ENCODE results near the gene SHISAL1.

The SHISAL1 gene

DNA sequence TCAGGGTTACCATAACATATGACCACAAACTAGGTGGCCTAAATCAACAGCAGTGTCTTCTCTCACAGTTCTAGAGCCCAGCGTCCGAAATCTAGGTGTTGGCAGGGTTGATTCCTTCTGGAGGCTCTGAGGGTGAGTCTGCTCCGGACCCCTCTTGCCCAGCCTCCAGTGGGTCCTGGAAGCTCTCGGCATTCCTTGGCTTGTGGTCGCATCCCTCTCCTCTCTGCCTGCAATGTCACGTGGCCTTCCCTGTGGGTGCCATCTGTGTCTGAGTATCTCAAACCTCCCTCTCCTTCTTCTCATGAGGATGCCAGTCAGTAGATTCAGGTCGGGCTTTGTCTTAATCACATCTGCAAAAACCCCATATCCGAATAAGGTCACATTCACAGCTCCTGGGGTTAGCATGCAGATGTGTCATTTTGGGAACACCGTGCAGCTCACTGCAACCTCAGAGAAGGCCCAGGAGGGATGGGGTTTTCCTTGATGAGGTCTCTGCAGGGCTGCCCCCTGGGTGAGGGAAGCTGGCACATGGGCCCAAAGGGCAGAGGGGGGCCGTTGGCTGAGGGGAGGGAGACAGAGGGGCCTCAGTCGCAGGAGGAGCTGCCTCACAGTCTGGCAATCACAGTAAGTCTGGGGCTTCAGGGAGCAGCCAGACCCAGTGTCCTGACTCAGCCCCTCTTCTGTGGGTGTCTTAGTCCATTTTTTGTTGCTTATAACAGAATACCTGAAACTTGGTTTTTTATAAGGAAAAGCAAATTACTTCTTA, 90.9 kb downstream of the SHISAL1 start:
- TF ChIP-seq GATA2 (IDR thresholded peaks at IDR 0.05; ENCODE audit: low read depth, low read length) (no peak), GATA3 (IDR thresholded peaks at IDR 0.05; ENCODE audit: low read depth, low read length) (no peak)

- TF ChIP-seq GATA3 (IDR thresholded peaks at IDR 0.05; ENCODE audit: low read depth, low read length) (no peak), GATA2 (IDR thresholded peaks at IDR 0.05; ENCODE audit: low read depth, low read length) (no peak)
Measured at GRCh38 chr22:44220727-44221680, 91.7 kb downstream of the SHISAL1 start.

DNA sequence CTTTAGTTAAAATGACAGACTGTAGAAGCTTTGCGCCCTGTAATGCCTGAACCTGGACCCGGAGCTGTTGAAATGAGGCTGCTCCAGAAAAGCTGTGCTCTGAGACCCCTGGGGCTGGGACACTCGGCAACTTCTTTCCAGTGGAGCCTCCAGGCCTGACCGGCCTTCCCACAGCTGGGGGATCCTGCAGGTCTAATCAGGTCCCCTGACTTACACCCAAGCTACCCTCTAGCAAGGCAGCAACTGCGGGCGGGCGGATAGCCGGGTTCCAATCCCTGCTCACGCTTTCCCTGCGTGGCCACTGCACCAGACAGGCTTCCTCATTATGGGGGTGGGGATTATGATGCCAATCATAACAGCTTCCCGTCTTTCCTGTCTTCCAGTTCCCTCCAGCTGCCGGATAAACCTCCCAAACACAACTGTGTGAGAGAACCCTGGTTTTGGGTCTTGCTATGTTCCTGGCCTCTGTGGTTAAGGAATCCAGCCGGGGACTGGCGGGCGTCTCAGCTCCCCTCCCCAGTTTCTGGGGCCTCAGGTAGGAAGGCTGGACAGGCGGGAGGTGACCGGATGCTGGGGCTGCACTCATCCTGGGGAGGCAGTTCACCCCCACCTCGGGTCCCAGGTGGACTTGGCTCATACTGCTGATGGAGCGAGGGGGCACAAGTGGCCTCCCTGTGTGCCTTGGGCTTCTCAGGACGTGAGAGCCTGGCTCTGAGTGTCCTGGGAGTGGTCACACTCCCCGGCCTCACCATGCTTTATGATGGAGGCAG, 93.5 kb downstream of the SHISAL1 start:
- TF ChIP-seq GATA3 (IDR thresholded peaks at IDR 0.05; ENCODE audit: low read depth, low read length) = no peak
- TF ChIP-seq GATA2 (IDR thresholded peaks at IDR 0.05; ENCODE audit: low read depth, low read length) = no peak

DNA sequence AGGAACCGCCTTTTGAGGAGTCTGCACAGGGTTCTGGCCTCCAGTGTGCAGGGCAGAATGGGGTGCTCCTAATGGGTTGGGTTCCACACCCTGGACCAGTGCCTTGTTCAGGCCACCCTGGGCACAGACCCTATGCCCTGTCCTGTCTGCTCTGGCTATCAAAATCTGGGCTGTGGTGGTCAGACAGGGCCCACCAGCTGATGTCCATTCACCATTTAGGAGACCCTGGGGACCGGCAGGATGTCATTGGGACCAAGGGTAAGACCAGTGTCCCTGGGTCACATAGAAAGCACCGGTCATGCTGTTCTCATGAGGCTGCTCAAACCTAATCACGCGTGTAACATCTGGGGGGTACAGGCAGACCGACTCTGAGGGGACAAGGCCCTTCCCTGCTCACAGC, 94.7 kb downstream of the SHISAL1 start:
- TF ChIP-seq GATA2 (IDR thresholded peaks at IDR 0.05; ENCODE audit: low read depth, low read length) (no peak), GATA3 (IDR thresholded peaks at IDR 0.05; ENCODE audit: low read depth, low read length) (no peak)

GRCh38 chr22:44217346-44217745, 95.4 kb downstream of the SHISAL1 start:
- TF ChIP-seq GATA3 (IDR thresholded peaks at IDR 0.05; ENCODE audit: low read depth, low read length) = no peak
- no peak for TF ChIP-seq GATA2 (IDR thresholded peaks at IDR 0.05; ENCODE audit: low read depth, low read length)

GRCh38 chr22:44215287-44215686, 97.5 kb downstream of the SHISAL1 start:
- TF ChIP-seq GATA3 (IDR thresholded peaks at IDR 0.05; ENCODE audit: low read depth, low read length) = no peak
- no peak for TF ChIP-seq GATA2 (IDR thresholded peaks at IDR 0.05; ENCODE audit: low read depth, low read length)

DNA sequence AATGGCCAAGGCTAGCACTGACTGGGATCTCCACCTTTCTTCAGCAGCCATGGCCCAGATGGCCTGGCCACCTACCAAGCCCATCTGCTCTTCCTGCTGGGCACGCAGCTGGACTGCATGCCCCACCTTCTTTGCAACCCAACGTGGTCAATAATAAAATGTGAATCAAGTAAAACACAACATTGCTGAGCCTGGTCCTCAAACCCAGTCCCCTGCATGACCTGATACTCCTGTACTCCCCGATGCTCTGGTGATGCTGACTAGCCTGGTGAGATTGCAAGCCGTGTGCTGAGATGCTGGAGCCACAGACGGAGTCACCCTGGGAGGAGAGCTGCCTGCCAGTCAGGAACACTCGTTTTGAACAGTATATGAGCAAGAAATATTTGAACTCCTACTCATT, 98.0 kb downstream of the SHISAL1 start:
- TF ChIP-seq GATA2 (IDR thresholded peaks at IDR 0.05; ENCODE audit: low read depth, low read length) (no peak), GATA3 (IDR thresholded peaks at IDR 0.05; ENCODE audit: low read depth, low read length) (no peak)

DNA sequence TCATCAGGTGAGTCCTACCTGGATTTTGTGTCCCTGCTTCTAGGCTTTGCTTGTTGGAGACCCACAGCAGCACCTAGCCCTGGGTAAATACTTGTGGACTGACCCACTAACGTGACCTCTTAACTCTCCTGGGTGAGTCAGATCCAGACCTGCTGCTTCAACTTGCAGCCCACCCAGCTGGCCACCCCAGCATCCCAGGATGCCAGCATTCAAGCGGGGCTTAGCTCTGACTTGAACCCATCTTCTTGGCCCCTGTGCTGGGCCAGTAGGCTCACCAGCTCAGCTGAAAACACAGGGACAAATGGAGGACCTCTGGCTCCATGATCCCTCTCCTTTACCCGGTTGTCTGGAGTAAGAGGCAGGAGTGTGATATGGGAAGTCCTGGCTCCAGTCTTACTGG, 98.6 kb downstream of the SHISAL1 start:
- TF ChIP-seq GATA3 (IDR thresholded peaks at IDR 0.05; ENCODE audit: low read depth, low read length) (no peak), GATA2 (IDR thresholded peaks at IDR 0.05; ENCODE audit: low read depth, low read length) (no peak)

GRCh38 chr22:44213489-44214043, 99.2 kb downstream of the SHISAL1 start:
- TF ChIP-seq GATA2 (IDR thresholded peaks at IDR 0.05; ENCODE audit: low read depth, low read length) (no peak), GATA3 (IDR thresholded peaks at IDR 0.05; ENCODE audit: low read depth, low read length) (no peak)

- TF ChIP-seq GATA2 (IDR thresholded peaks at IDR 0.05; ENCODE audit: low read depth, low read length) (no peak), GATA3 (IDR thresholded peaks at IDR 0.05; ENCODE audit: low read depth, low read length) (no peak)
Measured at GRCh38 chr22:44212936-44213335, 99.8 kb downstream of the SHISAL1 start.

DNA sequence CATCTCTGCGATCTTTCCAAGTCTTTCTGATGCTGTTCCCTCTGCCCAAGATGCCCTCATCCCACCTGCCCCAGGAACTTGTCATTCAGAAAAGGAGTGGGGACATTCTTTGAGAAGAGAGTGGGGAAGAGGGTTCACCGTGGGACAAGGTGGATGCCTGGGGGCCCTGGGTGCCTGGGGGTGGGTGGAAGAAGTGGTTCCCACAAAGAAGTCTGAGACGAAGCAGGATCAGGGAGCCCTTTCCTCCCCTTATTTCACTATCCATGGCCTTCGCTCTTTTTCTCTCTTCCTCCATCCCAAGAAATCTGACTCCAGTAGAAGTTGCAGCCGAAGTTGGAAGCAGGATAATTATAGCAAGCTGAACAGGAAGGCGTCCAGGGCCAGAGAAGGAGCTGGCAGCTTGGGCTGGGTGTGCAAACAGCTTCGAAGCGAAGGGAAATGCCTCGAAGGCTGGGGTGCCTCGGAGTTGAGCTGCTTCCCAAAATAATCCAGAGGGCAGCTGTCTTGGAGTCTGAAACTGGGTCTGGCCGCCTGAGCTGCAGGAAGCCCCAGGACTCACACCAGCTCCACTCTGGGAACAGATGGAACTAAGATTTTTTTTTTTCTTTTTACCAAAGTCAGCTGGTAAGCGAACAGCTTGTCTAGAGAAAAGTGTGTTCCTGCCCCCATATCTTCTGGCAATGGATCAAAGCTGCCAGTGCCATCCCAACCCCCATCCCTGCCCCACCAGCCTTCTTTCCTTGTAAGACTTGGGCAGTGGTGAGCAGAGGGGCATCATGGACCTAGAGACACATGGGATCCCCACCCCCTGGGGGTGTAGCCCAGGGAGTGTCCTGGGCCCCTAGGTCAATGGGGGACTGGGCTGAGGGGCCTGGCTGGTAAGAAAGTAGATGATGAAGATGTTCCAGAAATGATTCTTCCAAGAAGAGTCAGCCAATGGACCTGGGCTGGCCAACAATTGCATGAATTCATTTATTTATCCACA, 100.5 kb downstream of the SHISAL1 start:
- TF ChIP-seq GATA3 (IDR thresholded peaks at IDR 0.05; ENCODE audit: low read depth, low read length) (no peak), GATA2 (IDR thresholded peaks at IDR 0.05; ENCODE audit: low read depth, low read length) (no peak)

- no peak for TF ChIP-seq GATA2 (IDR thresholded peaks at IDR 0.05; ENCODE audit: low read depth, low read length)
- TF ChIP-seq GATA3 (IDR thresholded peaks at IDR 0.05; ENCODE audit: low read depth, low read length) = no peak
Measured at GRCh38 chr22:44211256-44211945, 101.3 kb downstream of the SHISAL1 start.

Measured in SH-SY5Y (cell line).